ENCODE results near the gene FITM1. TPM values are rescaled to one million over a fixed set of nuclear protein-coding genes. Genes with fewer than 3 reads are reported as not detected.
A peak's percentile ranks its signal among the peaks of the same experiment; 100 is the strongest.

Gene FITM1
- polyA plus RNA-seq, 2 of the 4 experiments (the other 2 are of a cell fraction): 0.06 TPM; not detected in 1

DNA sequence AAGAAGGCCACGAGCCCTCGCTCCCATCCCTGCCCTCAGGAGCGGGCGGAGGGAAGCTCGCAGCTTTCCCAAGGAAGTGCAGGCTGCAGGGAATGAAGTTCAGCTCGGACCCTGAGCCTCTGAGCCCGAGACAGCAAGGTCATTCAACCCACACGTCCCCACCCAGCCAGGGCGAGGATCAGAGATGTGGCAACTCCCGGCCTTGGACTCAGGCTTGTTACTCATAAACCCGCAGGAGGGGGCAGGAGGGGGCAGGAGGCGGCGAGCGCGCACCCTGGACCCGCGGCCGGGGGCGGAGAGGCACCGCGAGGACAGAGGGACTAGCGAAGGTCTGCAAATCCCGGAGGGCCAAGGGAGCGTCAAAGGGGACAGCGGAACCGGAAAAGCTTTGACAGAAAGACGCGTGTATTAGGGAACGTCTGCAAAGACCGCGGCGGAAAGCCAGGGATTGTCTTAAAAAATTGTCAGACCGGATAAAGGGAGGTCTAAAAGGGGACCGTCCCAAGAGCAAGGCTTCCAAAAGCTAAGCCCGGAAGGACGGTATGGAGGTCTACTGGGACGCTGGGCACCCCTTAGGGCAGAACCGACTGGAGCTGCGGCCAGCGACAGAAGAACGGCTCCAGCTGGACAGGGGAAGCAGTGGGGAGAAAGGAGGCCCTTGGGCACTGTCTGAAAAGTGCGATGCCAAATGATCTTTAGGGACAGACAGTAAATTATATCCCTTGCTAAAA is 16.5 kb upstream of the FITM1 start (continued):
- TF ChIP-seq, protein P1, sequence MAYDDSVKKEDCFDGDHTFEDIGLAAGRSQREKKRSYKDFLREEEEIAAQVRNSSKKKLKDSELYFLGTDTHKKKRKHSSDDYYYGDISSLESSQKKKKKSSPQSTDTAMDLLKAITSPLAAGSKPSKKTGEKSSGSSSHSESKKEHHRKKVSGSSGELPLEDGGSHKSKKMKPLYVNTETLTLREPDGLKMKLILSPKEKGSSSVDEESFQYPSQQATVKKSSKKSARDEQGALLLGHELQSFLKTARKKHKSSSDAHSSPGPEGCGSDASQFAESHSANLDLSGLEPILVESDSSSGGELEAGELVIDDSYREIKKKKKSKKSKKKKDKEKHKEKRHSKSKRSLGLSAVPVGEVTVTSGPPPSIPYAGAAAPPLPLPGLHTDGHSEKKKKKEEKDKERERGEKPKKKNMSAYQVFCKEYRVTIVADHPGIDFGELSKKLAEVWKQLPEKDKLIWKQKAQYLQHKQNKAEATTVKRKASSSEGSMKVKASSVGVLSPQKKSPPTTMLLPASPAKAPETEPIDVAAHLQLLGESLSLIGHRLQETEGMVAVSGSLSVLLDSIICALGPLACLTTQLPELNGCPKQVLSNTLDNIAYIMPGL (CRISPR knock-in tag; IDR thresholded peaks at IDR 0.05; ENCODE audit: borderline replicate concordance): no peak
- no peak for TF ChIP-seq CHD4 (IDR thresholded peaks at IDR 0.05; ENCODE audit: borderline replicate concordance)
- TF ChIP-seq TP53 (CRISPR knock-in tag; IDR thresholded peaks at IDR 0.05): no peak
- no peak for TF ChIP-seq FOSL2 (IDR thresholded peaks at IDR 0.05)
- TF ChIP-seq FOSL2 (CRISPR knock-in tag; IDR thresholded peaks at IDR 0.05): peak; percentile 33
- TF ChIP-seq RAD21 (conservative IDR thresholded peaks at IDR 0.05 in 1 of 2, IDR thresholded peaks at IDR 0.05 in 1 of 2): no peak
- TF ChIP-seq BHLHE40 (IDR thresholded peaks at IDR 0.05; ENCODE audit: low read depth, low read length): no peak
- TF ChIP-seq NPAS2 (CRISPR knock-in tag; IDR thresholded peaks at IDR 0.05; ENCODE audit: borderline replicate concordance): no peak
- no peak for TF ChIP-seq TFCP2L1 (CRISPR knock-in tag; IDR thresholded peaks at IDR 0.05)
- TF ChIP-seq ZFP36 (IDR thresholded peaks at IDR 0.05; ENCODE audit: borderline replicate concordance, partially characterized antibody): no peak
- peak; percentile 47; the same call in 1 of the 2 replicates for TF ChIP-seq HOXB13 (CRISPR knock-in tag; IDR thresholded peaks at IDR 0.05; ENCODE audit: low read depth)
- TF ChIP-seq, protein P2, sequence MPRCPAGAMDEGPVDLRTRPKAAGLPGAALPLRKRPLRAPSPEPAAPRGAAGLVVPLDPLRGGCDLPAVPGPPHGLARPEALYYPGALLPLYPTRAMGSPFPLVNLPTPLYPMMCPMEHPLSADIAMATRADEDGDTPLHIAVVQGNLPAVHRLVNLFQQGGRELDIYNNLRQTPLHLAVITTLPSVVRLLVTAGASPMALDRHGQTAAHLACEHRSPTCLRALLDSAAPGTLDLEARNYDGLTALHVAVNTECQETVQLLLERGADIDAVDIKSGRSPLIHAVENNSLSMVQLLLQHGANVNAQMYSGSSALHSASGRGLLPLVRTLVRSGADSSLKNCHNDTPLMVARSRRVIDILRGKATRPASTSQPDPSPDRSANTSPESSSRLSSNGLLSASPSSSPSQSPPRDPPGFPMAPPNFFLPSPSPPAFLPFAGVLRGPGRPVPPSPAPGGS (IDR thresholded peaks at IDR 0.05): peak; percentile 74; the same call in 2 of the 3 replicates
- peak; percentile 63 to 82; a peak in 3 of 5 replicates for TF ChIP-seq JUN (IDR thresholded peaks at IDR 0.05)
- TF ChIP-seq CEBPB (IDR thresholded peaks at IDR 0.05): peak; percentile 49 to 83; a peak in 3 of 4 replicates
- TF ChIP-seq NFE2L2 (conservative IDR thresholded peaks at IDR 0.05; ENCODE audit: low read length): no peak
- TF ChIP-seq, protein P3, sequence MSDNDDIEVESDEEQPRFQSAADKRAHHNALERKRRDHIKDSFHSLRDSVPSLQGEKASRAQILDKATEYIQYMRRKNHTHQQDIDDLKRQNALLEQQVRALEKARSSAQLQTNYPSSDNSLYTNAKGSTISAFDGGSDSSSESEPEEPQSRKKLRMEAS (IDR thresholded peaks at IDR 0.05): peak; percentile 51; the same call in 1 of the 2 replicates
- TF ChIP-seq, protein P4, sequence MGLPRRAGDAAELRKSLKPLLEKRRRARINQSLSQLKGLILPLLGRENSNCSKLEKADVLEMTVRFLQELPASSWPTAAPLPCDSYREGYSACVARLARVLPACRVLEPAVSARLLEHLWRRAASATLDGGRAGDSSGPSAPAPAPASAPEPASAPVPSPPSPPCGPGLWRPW (IDR thresholded peaks at IDR 0.05): no peak
- TF ChIP-seq POLR2A (IDR thresholded peaks at IDR 0.05; ENCODE audit: low read length): peak; percentile 67
- TF ChIP-seq PHF8 (IDR thresholded peaks at IDR 0.05; ENCODE audit: borderline replicate concordance, low read depth): no peak
- peak; percentile 16 for TF ChIP-seq MAFK (IDR thresholded peaks at IDR 0.05; ENCODE audit: partially characterized antibody)
- no peak for TF ChIP-seq RNF2 (IDR thresholded peaks at IDR 0.05; ENCODE audit: borderline replicate concordance, low read depth)
- TF ChIP-seq, protein P5, sequence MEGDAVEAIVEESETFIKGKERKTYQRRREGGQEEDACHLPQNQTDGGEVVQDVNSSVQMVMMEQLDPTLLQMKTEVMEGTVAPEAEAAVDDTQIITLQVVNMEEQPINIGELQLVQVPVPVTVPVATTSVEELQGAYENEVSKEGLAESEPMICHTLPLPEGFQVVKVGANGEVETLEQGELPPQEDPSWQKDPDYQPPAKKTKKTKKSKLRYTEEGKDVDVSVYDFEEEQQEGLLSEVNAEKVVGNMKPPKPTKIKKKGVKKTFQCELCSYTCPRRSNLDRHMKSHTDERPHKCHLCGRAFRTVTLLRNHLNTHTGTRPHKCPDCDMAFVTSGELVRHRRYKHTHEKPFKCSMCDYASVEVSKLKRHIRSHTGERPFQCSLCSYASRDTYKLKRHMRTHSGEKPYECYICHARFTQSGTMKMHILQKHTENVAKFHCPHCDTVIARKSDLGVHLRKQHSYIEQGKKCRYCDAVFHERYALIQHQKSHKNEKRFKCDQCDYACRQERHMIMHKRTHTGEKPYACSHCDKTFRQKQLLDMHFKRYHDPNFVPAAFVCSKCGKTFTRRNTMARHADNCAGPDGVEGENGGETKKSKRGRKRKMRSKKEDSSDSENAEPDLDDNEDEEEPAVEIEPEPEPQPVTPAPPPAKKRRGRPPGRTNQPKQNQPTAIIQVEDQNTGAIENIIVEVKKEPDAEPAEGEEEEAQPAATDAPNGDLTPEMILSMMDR (IDR thresholded peaks at IDR 0.05): no peak
- TF ChIP-seq, protein P6, sequence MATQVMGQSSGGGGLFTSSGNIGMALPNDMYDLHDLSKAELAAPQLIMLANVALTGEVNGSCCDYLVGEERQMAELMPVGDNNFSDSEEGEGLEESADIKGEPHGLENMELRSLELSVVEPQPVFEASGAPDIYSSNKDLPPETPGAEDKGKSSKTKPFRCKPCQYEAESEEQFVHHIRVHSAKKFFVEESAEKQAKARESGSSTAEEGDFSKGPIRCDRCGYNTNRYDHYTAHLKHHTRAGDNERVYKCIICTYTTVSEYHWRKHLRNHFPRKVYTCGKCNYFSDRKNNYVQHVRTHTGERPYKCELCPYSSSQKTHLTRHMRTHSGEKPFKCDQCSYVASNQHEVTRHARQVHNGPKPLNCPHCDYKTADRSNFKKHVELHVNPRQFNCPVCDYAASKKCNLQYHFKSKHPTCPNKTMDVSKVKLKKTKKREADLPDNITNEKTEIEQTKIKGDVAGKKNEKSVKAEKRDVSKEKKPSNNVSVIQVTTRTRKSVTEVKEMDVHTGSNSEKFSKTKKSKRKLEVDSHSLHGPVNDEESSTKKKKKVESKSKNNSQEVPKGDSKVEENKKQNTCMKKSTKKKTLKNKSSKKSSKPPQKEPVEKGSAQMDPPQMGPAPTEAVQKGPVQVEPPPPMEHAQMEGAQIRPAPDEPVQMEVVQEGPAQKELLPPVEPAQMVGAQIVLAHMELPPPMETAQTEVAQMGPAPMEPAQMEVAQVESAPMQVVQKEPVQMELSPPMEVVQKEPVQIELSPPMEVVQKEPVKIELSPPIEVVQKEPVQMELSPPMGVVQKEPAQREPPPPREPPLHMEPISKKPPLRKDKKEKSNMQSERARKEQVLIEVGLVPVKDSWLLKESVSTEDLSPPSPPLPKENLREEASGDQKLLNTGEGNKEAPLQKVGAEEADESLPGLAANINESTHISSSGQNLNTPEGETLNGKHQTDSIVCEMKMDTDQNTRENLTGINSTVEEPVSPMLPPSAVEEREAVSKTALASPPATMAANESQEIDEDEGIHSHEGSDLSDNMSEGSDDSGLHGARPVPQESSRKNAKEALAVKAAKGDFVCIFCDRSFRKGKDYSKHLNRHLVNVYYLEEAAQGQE (IDR thresholded peaks at IDR 0.05): no peak
- TF ChIP-seq EHMT2 (IDR thresholded peaks at IDR 0.05; ENCODE audit: low read depth): no peak

Data from A549 (cell line).